Keratinocyte (primary cell): Measurements from ENCODE around the gene FAM120B. TPM values are rescaled to one million over a fixed set of nuclear protein-coding genes. Genes with fewer than 3 reads are reported as not detected.
A peak's percentile ranks its signal among the peaks of the same experiment; 100 is the strongest.

Experiments used
- DNase-seq: peaks from one replicate; pipeline ENCODE4 v3.0.0-alpha.2; 2011; ENCODE audit warnings: low read depth, missing footprints, low spot score
- FAIRE-seq: peaks from 2 replicates; lab custom pipeline; 2011; peaks lifted over from hg19 to GRCh38; lab: Jason Lieb, UNC
- H2AFZ ChIP-seq: 2 replicates; pipeline ENCODE4 v1.6.0; 2012; ENCODE audit warnings: low read length, control low read depth, inconsistent platforms; ENCODE audit not compliant: control insufficient read depth
- H3K27ac ChIP-seq: 2 replicates; pipeline ENCODE4 v1.5.1; 2011; ENCODE audit warnings: low read length; ENCODE audit not compliant: control insufficient read depth, insufficient read depth
- H3K27me3 ChIP-seq: 3 replicates; pipeline ENCODE4 v1.6.0; 2011; ENCODE audit warnings: low read length; ENCODE audit not compliant: control insufficient read depth, insufficient read depth; ENCODE audit errors: extremely low read depth
- H3K36me3 ChIP-seq, 2 experiments: 2 replicates in 1 of 2; 3 replicates in 1 of 2; pipeline ENCODE4 v1.5.1; 2011; ENCODE audit warnings: low read length in 2 of 2, mild to moderate bottlenecking in 1 of 2; ENCODE audit not compliant: control insufficient read depth in 2 of 2, insufficient read depth in 2 of 2; ENCODE audit errors: extremely low read depth in 1 of 2
- H3K4me1 ChIP-seq: 3 replicates; pipeline ENCODE4 v1.5.1; 2011; ENCODE audit warnings: low read length; ENCODE audit not compliant: control insufficient read depth, insufficient read depth; ENCODE audit errors: extremely low read depth
- H3K4me2 ChIP-seq: 3 replicates; pipeline ENCODE4 v1.6.0; 2011; ENCODE audit warnings: low read depth, low read length; ENCODE audit not compliant: control insufficient read depth, insufficient read depth; ENCODE audit errors: extremely low read depth
- H3K4me3 ChIP-seq, 3 experiments: fragments of 200-600 bp in 1 of 3; sonication (generic) in 1 of 3; 2 replicates in 2 of 3; 3 replicates in 1 of 3; pipeline ENCODE4 v1.5.1; 2011 to 2016; ENCODE audit warnings: low read length in 3 of 3, mild to moderate bottlenecking in 3 of 3, control low read depth in 2 of 3, inconsistent platforms in 1 of 3, low read depth in 1 of 3, mixed read lengths in 1 of 3, mixed run types in 1 of 3, moderate library complexity in 1 of 3; ENCODE audit not compliant: control insufficient read depth in 2 of 3, insufficient read depth in 2 of 3; ENCODE audit errors: extremely low read depth in 1 of 3
- H3K79me2 ChIP-seq: 2 replicates; pipeline ENCODE4 v1.6.0; 2012; ENCODE audit warnings: low read length; ENCODE audit not compliant: control insufficient read depth, insufficient read depth
- H3K9ac ChIP-seq: 3 replicates; pipeline ENCODE4 v1.6.0; 2011; ENCODE audit warnings: low read length; ENCODE audit not compliant: control insufficient read depth, insufficient read depth; ENCODE audit errors: extremely low read depth
- H3K9me1 ChIP-seq: 3 replicates; pipeline ENCODE4 v1.6.0; 2011; ENCODE audit warnings: low read length; ENCODE audit not compliant: control insufficient read depth, insufficient read depth; ENCODE audit errors: extremely low read depth
- H3K9me3 ChIP-seq: 2 replicates; pipeline ENCODE4 v1.5.1; 2012; ENCODE audit warnings: low read depth, low read length; ENCODE audit not compliant: control insufficient read depth
- H4K20me1 ChIP-seq: 3 replicates; pipeline ENCODE4 v1.6.0; 2011; ENCODE audit warnings: low read length; ENCODE audit not compliant: control insufficient read depth, insufficient read depth; ENCODE audit errors: extremely low read depth
- CTCF ChIP-seq, 3 experiments: IDR thresholded peaks in 1 of 3; conservative IDR thresholded peaks in 1 of 3; optimal IDR thresholded peaks in 1 of 3; 2 replicates in 2 of 3; 3 replicates in 1 of 3; pipeline versions ENCODE3 to v1.5.1; 2011; ENCODE audit warnings: low read length in 3 of 3, mild to moderate bottlenecking in 3 of 3, moderate library complexity in 2 of 3, control low read depth in 1 of 3, inconsistent platforms in 1 of 3; ENCODE audit not compliant: insufficient read depth in 2 of 3; ENCODE audit errors: extremely low read depth in 1 of 3
- EZH2 ChIP-seq: IDR thresholded peaks from one replicate; pipeline ENCODE4 v1.6.1; 2012; ENCODE audit warnings: inconsistent platforms, mild to moderate bottlenecking, low read length, moderate library complexity
- dilution Hi-C: fragments of 300-500 bp; cut with MboI; formaldehyde crosslinking; loops from one replicate; pipeline ENCODE4 v1.7.0; 2020; ENCODE audit warnings: low sequenced_read_pairs; ENCODE audit not compliant: extremely low pct_ligation_motif_present
- polyA plus RNA-seq, 5 experiments: library from polyadenylated mRNA; depleted of rRNA in 3 of 5; stranded (reverse) in 3 of 5; stranded (forward) in 1 of 5; unstranded in 1 of 5; fragments of >200 nt; gene quantifications; 1 replicate in 1 of 5; 2 replicates in 3 of 5; 3 replicates in 1 of 5; pipeline versions ENCODE4 v1.2.1 to v1.2.3, GENCODE V29; 2011 to 2012; ENCODE audit warnings: missing spikeins in 2 of 5, low read depth in 1 of 5, low replicate concordance in 1 of 5

The FAM120B gene
- polyA plus RNA-seq, 1 donor (not counting 4 experiments of a cell fraction or from before 2014, with no cell fraction given): 17.4 TPM

- peak; percentile 67 for FAIRE-seq
- no peak overlapping the region for H2AFZ ChIP-seq
- dilution Hi-C loops: no loop called here
- H3K27ac ChIP-seq: no peak overlapping the region
- H3K4me3 ChIP-seq: no peak overlapping the region
- H3K9me3 ChIP-seq: no peaks in the 10 kb centered on the region
- H3K79me2 ChIP-seq: peaks cover 6% of the 10 kb centered on the region
- H3K4me1 ChIP-seq: peaks cover 12% of the 10 kb centered on the region
- peaks cover 15 to 20% of the 10 kb centered on the region in 2 experiments for H3K36me3 ChIP-seq
- no peaks in the 10 kb centered on the region for H3K9me1 ChIP-seq
- no peaks in the 10 kb centered on the region for H3K27me3 ChIP-seq
- H3K4me2 ChIP-seq: no peak overlapping the region
- TF ChIP-seq CTCF (optimal IDR thresholded peaks at IDR 0.05 in 1 of 3, IDR thresholded peaks at IDR 0.05 in 1 of 3, conservative IDR thresholded peaks at IDR 0.05 in 1 of 3; ENCODE audit: extremely low read depth in 1 of 3, insufficient read depth in 2 of 3, low read length in 3 of 3): no peak
- no peak for TF ChIP-seq EZH2
- DNase-seq: peak; percentile 19
- no peak overlapping the region for H3K9ac ChIP-seq
- H4K20me1 ChIP-seq: no peaks in the 10 kb centered on the region
These were observed 38.3 kb downstream of the FAM120B start for GRCh38 chr6:170344631-170345576.

GRCh38 chr6:170345662-170346061, 39.1 kb downstream of the FAM120B start:
- dilution Hi-C loops: no loop called here
- FAIRE-seq (no peak), DNase-seq (no peak)
- Histone ChIP-seq H3K36me3 (peaks cover 20 to 23% of the 10 kb centered on the region in 2 experiments), H3K4me3 (no peak overlapping the region), H3K9me3 (no peaks in the 10 kb centered on the region), H2AFZ (no peak overlapping the region), H3K4me2 (no peak overlapping the region), H4K20me1 (no peaks in the 10 kb centered on the region), H3K4me1 (peaks cover 12% of the 10 kb centered on the region), H3K9me1 (no peaks in the 10 kb centered on the region), H3K27me3 (no peaks in the 10 kb centered on the region), H3K9ac (no peak overlapping the region), H3K79me2 (peaks cover 2% of the 10 kb centered on the region), H3K27ac (no peak overlapping the region)
- TF ChIP-seq CTCF (optimal IDR thresholded peaks at IDR 0.05 in 1 of 3, IDR thresholded peaks at IDR 0.05 in 1 of 3, conservative IDR thresholded peaks at IDR 0.05 in 1 of 3; ENCODE audit: extremely low read depth in 1 of 3, insufficient read depth in 2 of 3, low read length in 3 of 3) (no peak), EZH2 (no peak)
